GM13977 (cell line): ENCODE results near the gene ST6GALNAC4.

Experiments
- DNase-seq: peaks from one replicate; pipeline ENCODE4 v3.0.0; 2012; ENCODE audit warnings: low spot score
- CTCF ChIP-seq: IDR thresholded peaks from 2 replicates; pipeline ENCODE4 v1.5.1; 2012; ENCODE audit warnings: mild to moderate bottlenecking, control low read depth; ENCODE audit not compliant: insufficient read depth; ENCODE audit errors: extremely low read depth, missing control alignments
- in situ Hi-C: fragments of 300-500 bp; cut with MboI; formaldehyde crosslinking; loops from one replicate; pipeline ENCODE4 v1.12.0; 2022; ENCODE audit warnings: low sequenced_read_pairs, low pct_unique_long_range_greater_than_20kb, mixed read lengths, inconsistent platforms; ENCODE audit not compliant: unreplicated experiment

The ST6GALNAC4 gene

GRCh38 chr9:127930231-127931091 lies 13.6 kb upstream of the ST6GALNAC4 start, which contains the start of gene PIP5KL1:
Gene PIP5KL1 (minus strand): TSS chr9:127930777. CDS start chr9:127930752, 25 bp downstream.
- in situ Hi-C loops: no loop called here
- TF ChIP-seq CTCF: no peak
- peak; percentile 97 for DNase-seq

GRCh38 chr9:127929625-127929979 lies 12.8 kb upstream of the ST6GALNAC4 start:
- in situ Hi-C loops: no loop called here
- no peak for DNase-seq
- TF ChIP-seq CTCF: no peak

- TF ChIP-seq CTCF: no peak
- in situ Hi-C loops: no loop called here
- DNase-seq: no peak
These were observed 12.1 kb upstream of the ST6GALNAC4 start for GRCh38 chr9:127928676-127929624.

- in situ Hi-C loops: no loop called here
These were observed 11.3 kb upstream of the ST6GALNAC4 start for GRCh38 chr9:127927988-127928675.

GRCh38 chr9:127927201-127927987 lies 10.6 kb upstream of the ST6GALNAC4 start:
- TF ChIP-seq CTCF: no peak
- in situ Hi-C loops: no loop called here
- DNase-seq: no peak

More at GRCh38 chr9:127927988-127928675, 11.3 kb upstream of the ST6GALNAC4 start:
- TF ChIP-seq CTCF: no peak
- no peak for DNase-seq
